SK-MEL-5 (cell line): Measurements from ENCODE around the gene WSB1. TPM values are rescaled to one million over a fixed set of nuclear protein-coding genes. Genes with fewer than 3 reads are reported as not detected.
A peak's percentile ranks its signal among the peaks of the same experiment; 100 is the strongest.

Source experiments
- DNase-seq: peaks from one replicate; pipeline ENCODE4 v3.0.0-alpha.2; 2016; ENCODE audit warnings: low read depth, low spot score
- in situ Hi-C: cut with HindIII; loops from 2 replicates; pipeline ENCODE4 v1.10.0; 2016; ENCODE audit warnings: low sequenced_read_pairs, high pct_unique_total_duplicates, low pct_unique_long_range_greater_than_20kb
- total RNA-seq: library from RNA; depleted of rRNA; stranded (reverse); fragments of >200 nt; shearing (Covaris generic); gene quantifications from 2 replicates; pipeline ENCODE4 v1.2.3, GENCODE V29; 2014

The WSB1 gene
- total RNA-seq, 1 experiment from 2014 or later: 88.0 TPM

DNA sequence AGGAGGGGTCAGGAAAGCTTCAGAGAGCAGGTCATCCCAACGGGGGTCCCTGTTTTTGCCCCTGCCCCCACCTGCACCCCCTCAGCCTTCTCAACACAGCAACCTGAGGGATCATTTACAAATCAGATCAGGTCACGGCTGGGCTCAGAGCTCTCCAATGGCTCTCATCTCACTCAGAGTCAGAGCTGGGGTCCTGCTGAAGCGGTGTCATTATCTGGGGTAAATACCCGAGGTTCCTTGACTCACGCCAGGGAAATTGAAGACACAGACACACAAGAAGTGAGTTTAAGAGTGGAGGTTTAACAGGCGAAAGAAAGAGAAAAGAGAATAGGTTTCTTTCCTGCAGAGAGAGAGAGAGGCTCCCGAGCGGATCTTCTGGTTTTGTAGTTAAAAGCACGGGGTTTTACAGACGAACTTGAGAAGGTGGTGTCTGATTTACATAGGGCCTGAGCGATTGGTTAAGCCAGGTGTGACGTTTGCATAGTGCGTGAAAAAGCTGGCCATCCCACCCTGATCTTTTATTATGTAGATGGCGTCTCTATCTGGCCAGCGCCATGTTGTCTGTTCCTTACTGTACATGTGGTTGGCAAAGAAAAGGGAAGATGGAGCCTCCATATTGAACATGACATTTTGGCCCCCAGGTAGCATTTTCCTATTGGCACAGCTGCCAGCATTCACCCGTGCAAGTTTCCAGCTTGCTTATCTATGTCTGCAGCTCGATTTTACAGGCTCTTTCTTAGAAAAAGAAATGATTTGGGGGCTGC, 51.4 kb downstream of the WSB1 start:
- in situ Hi-C loops: no loop called here
- no peak for DNase-seq

- in situ Hi-C loops: no loop called here
- DNase-seq: no peak
Measured at GRCh38 chr17:27346228-27346899, 52.5 kb downstream of the WSB1 start.

DNA sequence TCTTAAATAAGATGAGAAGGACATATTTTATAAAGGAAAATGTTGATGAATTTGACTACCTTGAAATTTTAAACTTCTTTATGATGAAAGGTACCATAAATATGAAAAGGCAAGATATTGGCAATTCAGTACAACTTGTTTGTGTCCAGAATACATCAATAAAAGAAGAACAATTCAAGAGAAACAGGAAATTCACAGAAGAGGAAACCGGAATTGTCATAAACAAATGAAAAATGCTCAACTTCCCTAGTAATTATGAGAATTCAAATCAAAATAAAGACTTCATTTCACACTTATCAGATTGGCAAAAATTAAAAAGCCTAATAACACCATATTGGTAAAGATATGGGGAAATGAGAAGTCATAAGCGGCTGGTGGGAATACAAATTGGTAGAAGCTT, 54.3 kb downstream of the WSB1 start:
- in situ Hi-C loops: no loop called here
- no peak for DNase-seq

- in situ Hi-C loops: no loop called here
- DNase-seq: no peak
Measured at GRCh38 chr17:27349540-27350021, 55.7 kb downstream of the WSB1 start.

- in situ Hi-C loops: no loop called here
- DNase-seq: no peak
Measured at GRCh38 chr17:27351759-27352158, 57.8 kb downstream of the WSB1 start.

DNA sequence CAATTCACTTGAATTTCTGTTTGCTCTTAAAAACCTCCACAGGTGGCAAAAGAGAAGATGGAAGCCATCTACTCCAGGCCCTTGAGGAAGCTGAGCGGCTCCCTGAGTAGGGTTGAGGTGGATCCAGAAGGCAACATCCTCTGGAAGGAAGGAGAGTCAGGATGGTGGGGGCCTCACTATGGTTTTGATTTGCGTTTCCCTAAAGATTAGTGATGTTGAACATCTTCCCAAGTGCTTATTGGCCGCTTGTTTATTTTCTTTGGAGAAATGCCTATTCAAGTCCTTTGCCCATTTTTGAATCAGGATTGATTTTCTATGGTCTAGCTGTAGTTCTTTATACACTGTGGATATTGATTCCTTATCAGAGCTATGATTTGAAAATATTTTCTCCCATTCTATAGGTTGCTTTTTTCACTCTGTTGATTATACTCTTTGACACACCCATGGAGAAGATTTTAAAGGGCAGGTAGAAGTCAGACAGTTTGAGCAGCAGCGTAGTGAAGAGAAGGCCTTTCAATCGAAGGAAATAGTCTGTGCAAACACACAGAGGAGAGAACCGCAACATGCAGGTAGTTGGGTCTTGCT, 58.6 kb downstream of the WSB1 start:
- in situ Hi-C loops: no loop called here
- no peak for DNase-seq

GRCh38 chr17:27353033-27353460, 59.1 kb downstream of the WSB1 start:
- no peak for DNase-seq
- in situ Hi-C loops: no loop called here

DNA sequence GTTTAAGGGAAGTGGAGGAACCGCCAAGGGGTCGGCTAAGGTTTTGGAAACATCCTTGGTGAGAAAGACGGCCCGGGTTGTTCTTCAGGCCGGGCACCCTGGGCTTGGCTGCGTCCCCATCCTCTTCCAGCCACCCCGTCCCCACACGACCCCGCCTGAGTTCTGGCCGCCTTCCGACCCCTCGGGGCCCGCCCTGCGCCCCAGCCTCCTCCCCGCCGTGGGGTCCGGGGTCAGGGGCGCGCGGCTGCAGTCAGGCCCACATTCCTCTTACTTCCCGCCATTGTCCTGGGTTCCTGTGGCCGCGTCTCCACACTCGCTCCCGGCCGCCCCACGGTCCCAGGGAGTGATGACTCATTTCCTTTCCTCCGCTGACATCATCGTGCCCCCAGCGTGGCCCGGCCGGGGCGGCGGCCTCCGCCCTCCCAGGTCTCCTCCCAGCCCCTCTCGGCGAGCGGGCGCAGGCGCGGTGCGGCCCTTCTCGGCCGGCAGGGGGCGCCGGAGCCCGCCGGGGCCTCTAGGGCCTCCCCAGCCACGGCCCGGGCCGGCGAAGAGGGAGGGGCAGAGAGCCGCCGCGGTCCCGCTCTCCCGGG, 59.6 kb downstream of the WSB1 start:
- DNase-seq: peak; percentile 91
- in situ Hi-C loops: no loop called here

GRCh38 chr17:27354051-27354490, 60.2 kb downstream of the WSB1 start:
- in situ Hi-C loops: no loop called here
- DNase-seq: no peak

- peak; percentile 45 for DNase-seq
- in situ Hi-C loops: no loop called here
Measured at GRCh38 chr17:27354491-27355081, 60.7 kb downstream of the WSB1 start.

DNA sequence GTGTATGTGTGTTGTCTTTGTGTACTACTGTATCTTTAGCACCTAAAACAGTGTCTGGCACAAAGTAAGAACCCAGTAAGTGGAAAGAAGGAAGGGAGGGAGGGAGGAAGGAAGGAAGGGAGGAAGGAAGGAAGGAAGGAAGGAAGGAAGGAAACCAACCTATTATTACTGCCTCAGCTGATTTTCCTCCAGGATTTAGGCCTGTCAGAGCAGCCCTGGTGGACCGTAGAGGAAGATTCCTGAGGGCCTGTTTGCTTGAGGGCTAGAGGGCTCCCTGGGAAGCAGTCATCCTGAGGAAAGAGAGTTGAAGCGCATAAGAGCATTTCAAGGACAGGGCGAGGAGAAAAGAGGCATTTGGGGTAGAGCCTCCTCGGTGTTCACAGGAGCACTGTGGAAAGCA, 61.5 kb downstream of the WSB1 start:
- DNase-seq: no peak
- in situ Hi-C loops: no loop called here

DNA sequence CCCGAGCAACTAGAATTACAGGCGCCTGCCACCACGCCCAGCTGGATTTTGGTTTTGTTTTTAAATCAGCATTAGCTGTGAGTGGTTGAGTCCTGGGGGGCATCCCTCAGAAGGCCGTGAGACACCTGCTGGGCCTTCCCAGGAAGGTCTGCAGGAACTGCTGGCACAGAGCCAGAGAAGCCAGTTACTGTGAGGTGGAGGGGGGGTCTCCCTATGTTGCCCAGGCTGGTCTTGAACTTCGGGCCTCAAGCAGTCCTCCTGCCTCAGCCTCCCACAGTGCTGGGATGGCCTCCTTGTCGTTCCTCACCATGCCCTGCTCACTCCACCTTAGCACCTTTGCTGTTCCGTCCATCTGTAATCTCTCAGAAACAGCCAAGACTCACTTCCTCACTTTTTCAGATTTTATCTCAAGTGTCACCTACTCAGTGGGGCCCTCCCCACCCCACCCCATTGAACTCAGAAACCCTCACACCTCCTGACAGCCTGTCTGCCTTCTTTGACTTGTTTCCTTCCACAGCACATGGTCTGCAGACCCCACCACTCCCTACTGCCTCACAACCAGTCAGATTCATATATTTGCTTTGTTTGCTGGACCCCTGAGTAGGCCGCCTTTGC, 62.3 kb downstream of the WSB1 start:
- in situ Hi-C loops: no loop called here
- no peak for DNase-seq

GRCh38 chr17:27357236-27357635, 63.3 kb downstream of the WSB1 start:
- in situ Hi-C loops: no loop called here
- no peak for DNase-seq

- in situ Hi-C loops: no loop called here
- DNase-seq: no peak
Measured at GRCh38 chr17:27360507-27360906, 66.6 kb downstream of the WSB1 start.

GRCh38 chr17:27361695-27362094, 67.8 kb downstream of the WSB1 start:
- in situ Hi-C loops: no loop called here
- DNase-seq: no peak

- in situ Hi-C loops: no loop called here
- no peak for DNase-seq
Measured at GRCh38 chr17:27362503-27362902, 68.6 kb downstream of the WSB1 start.

- no peak for DNase-seq
- in situ Hi-C loops: no loop called here
Measured at GRCh38 chr17:27362909-27363308, 69.0 kb downstream of the WSB1 start.

DNA sequence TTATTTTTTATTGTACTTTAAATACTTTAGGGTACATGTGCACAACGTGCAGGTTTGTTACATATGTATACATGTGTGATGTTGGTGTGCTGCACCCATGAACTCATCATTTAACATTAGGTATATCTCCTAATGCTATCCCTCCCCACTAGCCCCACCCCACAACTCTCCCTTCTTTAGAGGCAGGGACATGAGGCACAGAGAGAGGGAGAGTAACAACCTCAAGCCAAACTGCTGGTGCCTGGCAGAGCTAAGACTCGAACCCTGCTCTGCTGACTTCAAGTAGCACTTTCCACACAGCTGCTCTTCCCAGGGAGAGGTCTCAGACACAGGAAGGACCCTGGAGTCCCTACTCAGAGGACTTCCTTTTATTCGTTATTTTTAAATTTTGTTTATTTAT, 69.4 kb downstream of the WSB1 start:
- in situ Hi-C loops: no loop called here
- DNase-seq: no peak
